HG02759 (cell line): ENCODE measurements around the gene TBC1D22A.
"Not testable (repeated sequence)": the region's sequence is repeated elsewhere in the genome, so short reads cannot be mapped to it uniquely, and the experiment has no call there.

ENCODE experiments used
- ATAC-seq: cut with Tn5 transposase; IDR thresholded peaks from one replicate; pipeline ENCODE4 v1.9.1; 2021; ENCODE audit warnings: mild to moderate bottlenecking, moderate library complexity; ENCODE audit not compliant: unreplicated experiment

The TBC1D22A gene, protein sequence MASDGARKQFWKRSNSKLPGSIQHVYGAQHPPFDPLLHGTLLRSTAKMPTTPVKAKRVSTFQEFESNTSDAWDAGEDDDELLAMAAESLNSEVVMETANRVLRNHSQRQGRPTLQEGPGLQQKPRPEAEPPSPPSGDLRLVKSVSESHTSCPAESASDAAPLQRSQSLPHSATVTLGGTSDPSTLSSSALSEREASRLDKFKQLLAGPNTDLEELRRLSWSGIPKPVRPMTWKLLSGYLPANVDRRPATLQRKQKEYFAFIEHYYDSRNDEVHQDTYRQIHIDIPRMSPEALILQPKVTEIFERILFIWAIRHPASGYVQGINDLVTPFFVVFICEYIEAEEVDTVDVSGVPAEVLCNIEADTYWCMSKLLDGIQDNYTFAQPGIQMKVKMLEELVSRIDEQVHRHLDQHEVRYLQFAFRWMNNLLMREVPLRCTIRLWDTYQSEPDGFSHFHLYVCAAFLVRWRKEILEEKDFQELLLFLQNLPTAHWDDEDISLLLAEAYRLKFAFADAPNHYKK

DNA sequence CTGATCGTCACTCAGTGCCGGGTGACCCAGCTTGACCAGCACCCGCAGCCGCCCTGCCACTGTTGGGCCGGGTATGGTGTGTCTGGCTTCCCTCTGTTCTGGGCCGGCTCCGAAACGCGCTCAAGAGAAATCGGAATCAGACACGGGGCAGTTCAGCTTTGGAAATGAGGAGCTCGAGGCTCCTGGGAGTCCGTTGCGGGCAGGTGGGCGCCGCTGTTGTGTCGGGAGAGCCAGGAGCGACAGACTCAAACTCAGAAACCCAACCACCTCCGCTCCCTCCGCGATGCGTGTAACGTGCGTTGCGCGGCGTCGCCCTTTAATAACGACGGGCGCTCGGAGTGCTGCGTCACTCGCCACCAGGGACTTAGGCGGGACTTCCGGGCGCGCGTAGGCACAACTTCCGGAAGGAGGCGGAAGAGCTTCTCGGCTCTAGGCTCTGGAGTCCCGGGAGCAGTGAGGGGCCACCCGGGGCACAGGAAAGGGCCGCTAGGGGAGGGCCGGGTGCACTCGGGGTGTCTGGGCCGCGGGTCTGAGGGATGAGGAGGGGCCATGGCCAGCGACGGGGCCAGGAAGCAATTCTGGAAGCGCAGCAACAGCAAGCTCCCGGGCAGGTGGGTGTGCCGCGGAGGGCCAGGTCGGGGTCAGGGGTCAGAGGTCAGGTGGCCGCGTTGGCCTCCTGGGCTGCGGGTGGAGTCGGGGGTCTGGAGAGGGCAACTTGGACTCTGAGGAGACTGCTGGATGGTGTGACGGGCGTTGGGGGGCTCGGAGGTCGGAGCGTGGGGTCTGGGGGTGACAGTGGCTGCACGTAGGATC lies at the start of gene TBC1D22A:
Gene TBC1D22A, plus strand, starts transcription at position 413 of the 813 bp plus-strand sequence. Its CDS starts 137 bp downstream, at position 550.
- ATAC-seq, result peak; percentile 74

DNA sequence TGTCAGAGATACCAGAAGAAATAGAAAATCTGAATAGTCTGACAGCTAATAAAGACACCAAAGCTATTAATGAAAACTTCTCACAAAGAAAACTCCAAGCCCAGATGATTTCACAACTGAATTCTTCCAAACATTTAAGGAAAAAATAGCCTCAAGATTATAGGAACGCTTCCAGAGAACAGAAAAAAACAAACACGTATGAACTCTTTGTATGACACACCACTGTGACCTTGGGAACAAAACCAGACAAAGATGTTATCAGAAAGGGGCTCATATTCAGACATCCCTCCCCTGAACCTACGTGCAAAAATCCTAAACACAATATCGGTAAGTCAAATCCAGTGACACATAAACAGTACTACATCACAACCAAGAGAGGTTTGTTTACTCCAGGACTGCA lies 47.9 kb upstream of the TBC1D22A start:
- ATAC-seq, result no peak

DNA sequence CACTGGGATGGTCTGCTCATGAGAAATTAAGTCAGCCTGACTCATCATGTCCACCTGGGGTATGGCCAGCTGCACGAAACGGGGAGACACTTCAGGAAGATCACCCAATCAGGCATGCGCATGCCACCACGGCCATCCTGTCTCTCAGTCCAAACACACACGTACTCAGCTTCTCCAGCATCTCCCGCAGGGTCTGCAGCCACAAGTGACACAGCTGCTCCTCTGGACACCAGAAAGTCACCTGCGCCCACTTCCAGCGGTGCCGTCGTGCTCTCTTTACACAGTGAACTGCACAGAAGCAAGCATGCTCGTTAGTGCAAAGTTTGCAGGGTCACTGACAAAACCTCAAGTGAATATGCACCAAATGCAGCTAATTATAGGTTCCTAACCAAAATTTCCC lies 42.5 kb upstream of the TBC1D22A start:
- no peak for ATAC-seq

DNA sequence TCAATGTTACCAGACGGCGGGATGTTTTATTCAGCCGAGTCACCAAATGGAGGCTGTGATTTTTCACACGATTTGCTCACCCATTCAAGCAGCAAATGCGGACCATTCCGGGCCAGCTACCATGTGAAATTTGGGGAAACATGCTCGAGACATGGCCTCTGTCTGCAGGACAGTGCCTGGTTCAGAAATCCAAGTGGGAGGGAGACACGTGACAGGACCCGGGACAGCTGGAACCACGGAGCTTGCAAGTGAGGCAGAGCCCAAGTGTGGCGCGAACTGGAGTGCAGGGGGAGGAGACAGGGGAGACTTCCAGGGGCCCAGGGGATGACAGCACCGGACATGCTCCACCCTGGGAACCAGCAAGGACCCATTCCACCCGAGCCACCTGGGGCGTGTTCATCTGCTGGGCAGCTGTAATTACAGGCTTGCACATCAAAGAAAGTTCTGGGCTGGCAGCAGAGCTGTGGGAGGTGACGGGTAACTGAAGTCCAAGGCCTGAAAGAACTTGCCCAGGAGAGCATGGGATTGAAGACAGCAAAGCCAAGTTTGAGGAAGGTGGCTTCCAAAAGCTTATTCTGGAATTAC lies 40.9 kb upstream of the TBC1D22A start:
- ATAC-seq, result no peak

DNA sequence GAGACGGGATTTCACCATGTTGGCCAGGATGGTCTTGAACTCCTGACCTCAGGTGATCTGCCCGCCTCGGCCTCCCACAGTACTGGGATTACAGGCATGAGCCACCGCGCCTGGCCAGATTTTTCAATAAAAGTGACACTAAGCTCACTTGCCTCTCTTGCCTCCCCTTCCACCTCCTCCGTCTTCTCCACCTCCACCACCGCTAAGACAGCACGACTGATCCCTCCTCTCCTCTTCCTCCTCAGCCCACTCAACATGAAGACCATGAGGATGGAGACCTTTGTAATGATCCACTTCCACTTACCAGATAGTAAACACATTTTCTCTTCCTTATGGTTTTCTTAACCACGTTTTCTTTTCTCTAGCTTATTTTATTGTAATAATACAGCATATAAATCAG lies 38.6 kb upstream of the TBC1D22A start:
- no peak for ATAC-seq

DNA sequence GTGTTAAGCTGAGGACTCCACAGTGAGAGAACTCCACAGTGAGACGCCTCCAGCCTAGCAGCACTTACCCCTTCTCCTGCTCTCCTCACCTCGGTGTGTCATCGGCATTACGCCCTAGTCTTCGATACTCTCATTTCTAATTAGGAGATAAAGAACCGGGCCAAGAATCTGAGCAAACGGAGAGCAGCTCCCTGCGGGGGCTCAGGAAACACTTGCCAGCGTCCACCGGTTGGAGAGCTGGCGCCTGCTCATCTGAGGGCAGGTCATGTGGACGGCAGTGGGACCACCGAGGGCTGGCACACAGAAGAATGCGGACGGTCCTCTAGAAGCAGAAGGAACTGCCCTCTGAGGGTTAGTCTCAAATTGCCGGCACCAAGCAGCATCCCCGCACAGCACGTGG lies 37.4 kb upstream of the TBC1D22A start:
- ATAC-seq, result no peak

DNA sequence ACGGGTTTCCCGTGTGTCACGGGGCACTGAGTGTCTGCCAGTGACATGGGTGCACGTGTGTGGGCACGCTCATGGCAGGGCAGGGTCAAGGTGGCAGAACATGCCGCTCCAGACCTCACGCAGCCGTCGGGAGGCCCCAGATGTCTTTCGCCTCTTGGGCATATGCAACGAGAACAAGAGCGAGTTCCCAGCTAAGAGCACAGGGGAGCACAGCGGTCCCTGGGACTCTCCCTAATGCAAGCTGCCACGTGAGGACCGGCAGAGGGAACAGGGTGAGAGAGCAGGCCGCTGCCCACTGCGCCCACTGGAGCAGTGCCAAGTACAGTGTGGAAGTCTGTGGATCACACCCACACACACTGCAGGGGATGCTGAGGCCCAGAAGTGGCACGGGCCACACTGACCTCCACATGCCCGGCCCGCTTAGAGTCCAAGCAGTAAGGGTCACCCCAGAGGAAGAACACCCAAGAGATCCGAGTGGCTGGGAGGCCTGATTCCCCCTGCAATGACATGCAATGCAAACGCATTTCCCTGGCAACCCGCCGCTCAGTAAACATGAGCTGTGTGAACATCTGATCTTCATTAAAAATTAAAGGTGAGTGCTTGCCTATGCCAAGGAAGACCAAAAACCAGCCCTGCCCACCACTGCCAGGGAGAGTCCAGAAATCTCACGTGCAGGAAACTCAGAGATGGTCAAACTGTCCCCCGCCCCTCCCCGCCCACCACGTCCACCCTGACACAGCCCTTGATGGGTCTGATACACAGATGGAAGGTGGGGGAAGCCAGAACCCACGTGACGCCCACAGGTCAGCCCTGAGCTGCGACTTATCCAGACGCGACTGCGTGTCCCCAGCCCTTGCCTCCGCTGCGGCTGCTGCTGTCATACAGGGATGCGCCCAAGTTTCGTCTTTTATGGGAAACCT lies 36.1 kb upstream of the TBC1D22A start:
- ATAC-seq, result peak; percentile 45

DNA sequence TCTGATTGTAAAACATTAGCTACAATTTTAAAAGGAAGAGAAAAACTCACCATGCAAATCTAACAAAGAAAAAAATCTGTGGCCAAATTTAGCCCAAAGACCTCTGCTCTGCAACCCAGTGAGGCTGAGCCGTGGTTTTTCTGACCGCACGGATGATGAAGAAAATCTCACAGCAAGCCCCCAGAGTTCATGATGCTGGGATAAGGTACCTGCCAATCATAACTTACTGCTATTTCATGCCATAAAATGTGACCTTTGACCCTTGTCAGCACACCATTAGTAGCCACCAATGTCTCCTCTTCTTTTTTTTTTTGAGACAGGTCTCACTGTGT lies 35.5 kb upstream of the TBC1D22A start:
- peak; percentile 59 for ATAC-seq

DNA sequence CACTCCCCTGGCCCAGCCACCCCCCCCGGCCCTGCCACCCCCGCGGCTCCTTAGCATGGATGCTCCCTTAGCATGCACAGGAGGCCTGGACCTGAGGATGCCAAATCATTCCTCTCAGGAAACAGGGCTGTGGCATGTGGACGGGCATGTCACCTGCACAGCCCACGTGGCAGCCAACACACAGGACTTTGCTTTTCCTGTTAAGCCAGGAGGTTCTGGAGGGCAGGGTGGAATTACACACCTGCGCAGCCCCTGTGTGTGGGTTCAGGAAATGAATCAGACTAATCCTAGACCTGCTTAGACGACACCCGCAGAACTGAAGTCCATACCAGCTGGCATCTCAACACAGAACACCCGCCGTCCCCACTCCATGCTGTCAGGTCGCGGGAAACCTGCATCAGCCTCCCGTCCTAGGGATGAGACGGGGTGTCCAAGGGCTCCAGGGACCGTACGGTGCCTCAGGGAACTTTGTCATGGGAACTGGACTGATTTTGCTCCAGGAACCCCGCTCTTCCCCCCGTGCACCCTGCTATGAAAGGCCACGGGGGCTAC lies 34.6 kb upstream of the TBC1D22A start:
- ATAC-seq, result no peak

DNA sequence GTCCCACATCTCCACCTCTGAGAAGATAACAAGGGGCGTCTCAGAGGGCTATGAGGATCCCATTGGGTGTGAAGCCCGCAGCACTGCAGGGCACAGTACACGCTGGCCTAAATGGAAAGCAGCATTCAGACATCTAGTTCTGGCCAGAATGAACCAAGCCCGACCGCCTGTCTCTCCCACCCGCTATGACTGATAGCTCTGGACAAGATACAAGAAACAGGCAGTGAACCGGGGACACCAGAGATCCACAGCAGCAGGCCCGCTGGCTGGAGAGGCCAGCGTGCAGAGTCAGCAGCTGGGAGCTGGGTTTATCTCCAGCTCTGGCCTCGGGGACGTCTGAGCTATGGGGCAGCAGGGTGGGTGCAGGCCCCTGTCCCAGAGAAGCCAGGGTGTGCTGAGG lies 34.0 kb upstream of the TBC1D22A start:
- no peak for ATAC-seq

DNA sequence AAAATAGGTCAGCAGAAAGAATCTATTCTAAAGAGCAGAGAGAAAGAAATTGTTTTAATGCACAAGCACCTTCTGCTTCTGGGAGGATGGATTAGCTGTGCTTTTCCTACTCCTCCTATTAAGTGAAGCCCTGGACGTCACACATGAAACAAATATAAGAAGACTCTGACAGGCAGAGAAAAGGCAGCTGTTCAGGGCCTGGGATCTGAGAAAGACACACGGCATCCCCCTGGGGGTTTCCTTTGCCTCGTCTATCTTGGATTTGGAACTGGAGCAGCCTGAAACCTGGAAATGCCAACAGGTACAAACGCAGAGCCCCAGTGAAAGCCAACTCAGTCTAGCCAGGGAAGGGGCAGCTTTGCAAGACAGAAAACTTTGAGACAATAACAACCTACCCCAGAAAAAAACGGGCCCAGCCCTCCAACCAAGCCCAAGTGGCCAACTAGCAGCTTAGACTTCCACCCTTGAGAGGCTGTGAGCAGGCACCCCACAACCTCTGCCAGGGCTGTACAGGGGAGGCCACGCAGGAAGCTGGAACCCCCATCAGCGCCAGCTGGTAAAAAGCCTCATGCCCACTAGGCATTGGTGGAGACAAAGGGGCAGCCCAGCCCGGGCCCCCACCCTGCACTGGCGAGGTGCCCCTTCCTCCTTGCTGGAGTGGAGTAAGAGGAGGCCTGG lies 31.7 kb upstream of the TBC1D22A start:
- no peak for ATAC-seq

DNA sequence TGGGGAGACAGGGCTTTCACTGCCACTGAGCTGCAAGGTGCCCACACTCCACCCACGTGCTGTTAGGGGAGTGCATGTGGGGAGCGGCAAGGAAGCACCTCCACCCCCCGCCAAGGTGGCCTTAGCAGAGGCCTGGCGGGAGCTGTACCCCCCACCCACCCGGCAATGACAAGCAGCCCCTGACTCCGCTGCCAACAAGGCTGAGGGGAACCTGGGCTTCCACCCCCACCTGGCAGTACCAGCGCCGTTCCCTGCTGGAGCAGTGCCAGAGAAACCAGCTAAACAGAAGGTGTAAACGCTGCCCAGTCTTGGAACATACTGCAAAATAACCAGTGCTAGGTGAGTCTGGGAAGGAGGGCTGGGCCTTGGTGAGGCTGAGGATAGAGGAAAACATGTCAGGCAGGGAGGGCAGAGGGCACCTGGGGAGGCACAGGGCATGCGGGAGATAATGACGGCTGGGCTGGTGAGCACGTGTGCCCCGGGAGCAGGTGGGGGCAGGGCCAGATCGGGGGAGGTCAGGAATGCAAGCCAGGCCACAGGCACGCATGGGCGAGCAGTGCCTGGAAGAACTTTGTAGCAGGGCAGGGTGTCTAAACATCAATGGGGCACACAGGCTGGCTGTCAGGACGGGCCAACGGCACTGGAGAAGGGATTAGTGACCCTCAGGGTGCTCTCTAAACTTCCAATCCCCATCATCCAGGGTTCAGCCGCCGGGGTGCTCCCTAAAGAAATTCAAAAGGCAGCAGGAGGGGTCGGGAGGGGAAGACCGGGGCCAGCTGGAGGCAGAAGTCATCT lies 31.0 kb upstream of the TBC1D22A start:
- no peak for ATAC-seq

DNA sequence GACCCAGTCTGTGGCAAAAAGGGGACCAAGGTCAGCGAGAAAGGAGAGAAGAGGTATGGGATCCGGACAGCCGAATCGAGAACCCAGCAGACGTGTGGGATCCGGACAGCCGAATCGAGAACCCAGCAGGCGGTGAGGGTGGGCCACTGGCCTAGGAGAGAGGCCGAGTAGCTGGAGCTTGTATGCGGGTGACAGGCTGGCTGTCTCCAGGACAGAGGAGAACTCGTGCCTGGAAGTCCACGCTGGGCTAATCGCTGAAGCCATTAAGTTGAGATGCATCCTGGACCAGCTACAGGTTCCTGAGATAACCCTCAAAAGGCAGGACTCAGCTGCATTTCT lies 30.4 kb upstream of the TBC1D22A start:
- no peak for ATAC-seq

DNA sequence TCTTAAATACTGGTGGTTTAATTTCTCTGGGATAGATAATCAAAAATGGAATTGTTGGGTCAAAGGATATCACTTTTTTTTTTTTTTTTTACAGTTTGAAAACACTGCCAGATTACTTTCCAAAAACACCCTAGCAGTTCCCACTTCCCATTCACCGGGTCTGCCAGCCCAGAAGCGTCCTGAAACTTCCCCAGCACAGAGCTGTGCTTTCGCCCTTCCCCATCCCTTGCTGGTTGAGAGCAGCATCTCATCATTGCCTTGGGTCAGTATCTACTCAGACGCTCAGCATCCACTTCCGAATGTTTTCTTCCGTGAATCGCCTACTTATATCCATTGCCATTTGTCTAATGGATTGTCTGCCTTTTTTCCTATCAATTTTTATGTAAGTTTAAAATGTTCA lies 29.9 kb upstream of the TBC1D22A start:
- ATAC-seq, result no peak

DNA sequence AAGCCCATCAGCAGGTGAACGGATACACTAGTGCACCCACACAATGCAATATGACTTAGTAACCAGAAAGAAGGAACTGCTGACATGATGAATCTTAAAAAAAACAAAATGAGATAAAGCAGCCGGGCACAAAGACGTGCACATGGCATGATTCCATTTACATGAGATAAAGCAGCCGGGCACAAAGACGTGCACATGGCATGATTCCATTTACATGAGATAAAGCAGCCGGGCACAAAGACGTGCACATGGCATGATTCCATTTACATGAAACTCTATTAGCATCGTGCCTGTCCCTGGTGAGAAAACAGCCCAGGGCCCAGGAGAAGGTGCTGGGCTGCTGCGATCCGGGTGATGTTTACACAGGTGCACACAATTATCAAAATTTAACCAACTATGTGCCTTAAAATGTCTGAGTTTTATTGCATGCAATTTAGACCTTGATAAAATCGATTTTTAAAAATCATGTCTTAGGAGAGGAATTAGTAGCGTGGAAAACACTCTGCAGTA lies 28.2 kb upstream of the TBC1D22A start:
- ATAC-seq, result not testable (repeated sequence)

DNA sequence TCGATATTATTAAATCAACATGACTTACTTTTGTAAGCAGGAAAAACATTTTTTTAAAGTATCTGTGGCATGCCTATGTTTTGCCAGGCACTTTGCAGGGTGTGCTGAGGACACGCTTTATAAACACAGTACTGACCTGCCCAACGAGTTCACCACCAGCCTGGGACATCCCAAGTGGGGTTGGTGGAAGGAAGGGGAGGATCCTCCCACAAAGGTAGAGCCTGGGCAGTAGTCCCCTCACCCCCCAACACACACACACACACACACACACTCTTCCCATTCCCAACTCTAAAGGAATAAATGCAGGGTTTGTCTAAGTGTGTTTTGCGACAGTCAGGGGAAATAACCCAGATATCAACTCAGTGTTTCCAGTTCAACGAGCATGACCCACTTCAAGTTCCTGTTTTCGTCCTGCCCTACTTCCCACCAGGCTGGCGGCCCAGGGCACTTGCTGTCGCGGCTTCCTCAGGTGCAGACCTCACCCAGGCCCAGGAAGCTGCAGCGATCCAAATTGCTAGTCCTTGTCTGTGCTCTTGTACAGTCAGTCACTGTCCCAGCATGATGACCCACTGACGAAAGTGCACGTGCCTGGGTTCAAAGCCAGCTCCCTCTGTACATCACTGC lies 27.5 kb upstream of the TBC1D22A start:
- ATAC-seq, result no peak

DNA sequence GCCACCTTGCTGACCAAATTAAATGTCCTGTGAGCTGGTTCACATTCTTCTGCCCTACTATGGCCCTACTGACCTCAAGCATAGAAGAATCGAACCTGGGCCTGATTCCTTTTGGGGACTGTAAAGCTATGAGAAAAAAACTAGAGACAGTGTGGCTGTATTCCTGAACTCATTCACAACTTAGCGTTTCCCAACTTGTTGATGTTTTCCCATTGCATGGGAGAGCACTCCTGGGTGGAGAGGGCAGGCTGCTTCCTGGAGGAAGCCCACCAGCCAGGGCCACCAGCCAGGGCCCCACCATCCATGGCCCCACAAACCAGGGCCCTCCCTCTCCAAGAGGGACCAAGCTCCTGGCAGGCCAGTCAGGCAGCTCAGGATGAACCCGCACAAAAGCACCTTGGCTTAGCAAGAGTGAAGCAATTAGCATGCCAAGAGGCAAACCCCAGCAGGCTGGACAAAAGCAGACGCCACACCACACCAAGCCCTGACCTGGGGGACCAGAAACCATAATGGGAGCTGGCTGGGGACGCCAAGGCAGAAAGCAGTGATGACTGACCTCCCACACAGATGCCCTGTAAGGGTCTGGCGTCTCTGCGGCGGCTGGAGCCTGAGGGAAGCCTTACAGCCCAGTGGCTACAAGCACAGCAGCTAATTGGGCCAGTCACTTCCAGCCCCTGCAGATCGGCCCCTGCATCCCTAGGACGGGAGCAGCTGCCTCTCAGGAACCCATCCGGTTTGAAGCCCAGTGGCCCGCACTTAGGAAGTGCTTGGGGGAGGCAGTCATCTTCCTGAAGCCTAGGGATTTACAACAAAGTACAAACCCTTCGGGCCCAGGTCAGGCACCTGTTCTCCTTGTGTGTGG lies 26.5 kb upstream of the TBC1D22A start:
- no peak for ATAC-seq
